ENCODE results near the gene DEFB132. TPM values are rescaled to one million over a fixed set of nuclear protein-coding genes. Genes with fewer than 3 reads are reported as not detected.

The DEFB132 gene
- total RNA-seq, 4 donors from 2014 or later = not detected

- H3K4me3 ChIP-seq (ENCODE audit: low read depth, poor library complexity, severe bottlenecking) = no peak overlapping the region
- intact Hi-C loops (cut with DNase I; ENCODE audit: low total_unique reads) = no loop called here
- 50% methylated on average over 13 of the region's 13 CpGs for WGBS, 2 donors
- DNase-seq (ENCODE audit: low spot score in 2 of 2) = no peak
- TF ChIP-seq POLR2A (IDR thresholded peaks at IDR 0.05) (no peak), CTCF (IDR thresholded peaks at IDR 0.05) (no peak)
These were observed 44.6 kb downstream of the DEFB132 start for GRCh38 chr20:301886-302848.

DNA sequence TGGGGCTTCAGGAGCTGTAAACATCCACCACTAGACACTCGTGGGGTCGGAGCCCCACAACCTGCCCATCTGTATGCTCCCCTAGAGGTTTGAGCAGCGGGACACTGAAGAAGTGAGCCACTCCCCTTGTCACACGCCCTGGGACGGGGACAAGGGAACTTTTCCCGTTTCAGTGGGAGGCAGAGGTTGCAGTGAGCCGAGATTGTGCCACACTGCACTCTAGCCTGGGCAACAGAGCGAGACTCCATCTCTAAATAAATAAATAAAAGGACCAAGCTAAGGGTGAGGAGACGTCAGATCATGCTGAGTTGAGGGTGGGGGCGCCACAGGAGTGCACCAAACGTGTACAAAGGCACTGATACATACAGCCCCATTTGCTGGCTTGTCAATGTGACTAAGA, 48.2 kb downstream of the DEFB132 start:
- DNase-seq (ENCODE audit: low spot score in 2 of 2) = no peak
- no peak overlapping the region for H3K4me3 ChIP-seq (ENCODE audit: low read depth, poor library complexity, severe bottlenecking)
- 69 to 73% methylated on average over 11 of the region's 11 CpGs for WGBS, 2 donors
- intact Hi-C loops (cut with DNase I; ENCODE audit: low total_unique reads) = no loop called here
- TF ChIP-seq CTCF (IDR thresholded peaks at IDR 0.05) (no peak), POLR2A (IDR thresholded peaks at IDR 0.05) (no peak)

GRCh38 chr20:308427-309038, 51.0 kb downstream of the DEFB132 start:
- no peak overlapping the region for H3K4me3 ChIP-seq (ENCODE audit: low read depth, poor library complexity, severe bottlenecking)
- 46 to 58% methylated on average over 6 of the region's 7 CpGs for WGBS, 2 donors
- TF ChIP-seq POLR2A (IDR thresholded peaks at IDR 0.05) = no peak
- no peak for TF ChIP-seq CTCF (IDR thresholded peaks at IDR 0.05)
- DNase-seq (ENCODE audit: low spot score in 2 of 2) = no peak
- intact Hi-C loops (cut with DNase I; ENCODE audit: low total_unique reads) = no loop called here

DNA sequence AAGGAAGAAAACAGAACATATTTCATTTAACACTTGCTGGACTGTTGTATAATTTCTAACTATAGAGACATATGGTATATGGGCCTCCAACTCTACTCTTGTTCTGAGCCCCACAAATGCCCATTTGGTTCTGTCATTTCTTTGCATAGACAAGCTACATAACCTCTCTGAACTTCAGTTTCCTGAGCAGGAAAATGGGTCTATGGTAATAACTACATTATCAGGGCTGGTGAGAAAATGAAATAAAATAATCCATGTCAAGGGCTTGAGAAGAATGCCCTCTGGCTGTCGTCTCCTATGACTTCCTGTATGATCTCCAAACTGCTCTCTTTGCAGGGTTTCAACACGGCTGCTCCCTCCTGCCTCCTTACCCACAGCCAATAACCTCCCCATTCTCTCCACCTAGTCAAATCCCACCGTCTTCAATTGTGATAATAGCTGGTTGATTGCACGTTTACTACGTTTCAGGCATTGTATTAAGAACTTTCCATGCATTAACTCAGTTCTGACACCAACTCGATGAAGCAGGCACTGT, 51.8 kb downstream of the DEFB132 start:
- no peak overlapping the region for H3K4me3 ChIP-seq (ENCODE audit: low read depth, poor library complexity, severe bottlenecking)
- 7 to 9% methylated on average over 6 of the region's 6 CpGs for WGBS, 2 donors
- TF ChIP-seq POLR2A (IDR thresholded peaks at IDR 0.05) (no peak), CTCF (IDR thresholded peaks at IDR 0.05) (no peak)
- no peak for DNase-seq (ENCODE audit: low spot score in 2 of 2)
- intact Hi-C loops (cut with DNase I; ENCODE audit: low total_unique reads) = no loop called here

DNA sequence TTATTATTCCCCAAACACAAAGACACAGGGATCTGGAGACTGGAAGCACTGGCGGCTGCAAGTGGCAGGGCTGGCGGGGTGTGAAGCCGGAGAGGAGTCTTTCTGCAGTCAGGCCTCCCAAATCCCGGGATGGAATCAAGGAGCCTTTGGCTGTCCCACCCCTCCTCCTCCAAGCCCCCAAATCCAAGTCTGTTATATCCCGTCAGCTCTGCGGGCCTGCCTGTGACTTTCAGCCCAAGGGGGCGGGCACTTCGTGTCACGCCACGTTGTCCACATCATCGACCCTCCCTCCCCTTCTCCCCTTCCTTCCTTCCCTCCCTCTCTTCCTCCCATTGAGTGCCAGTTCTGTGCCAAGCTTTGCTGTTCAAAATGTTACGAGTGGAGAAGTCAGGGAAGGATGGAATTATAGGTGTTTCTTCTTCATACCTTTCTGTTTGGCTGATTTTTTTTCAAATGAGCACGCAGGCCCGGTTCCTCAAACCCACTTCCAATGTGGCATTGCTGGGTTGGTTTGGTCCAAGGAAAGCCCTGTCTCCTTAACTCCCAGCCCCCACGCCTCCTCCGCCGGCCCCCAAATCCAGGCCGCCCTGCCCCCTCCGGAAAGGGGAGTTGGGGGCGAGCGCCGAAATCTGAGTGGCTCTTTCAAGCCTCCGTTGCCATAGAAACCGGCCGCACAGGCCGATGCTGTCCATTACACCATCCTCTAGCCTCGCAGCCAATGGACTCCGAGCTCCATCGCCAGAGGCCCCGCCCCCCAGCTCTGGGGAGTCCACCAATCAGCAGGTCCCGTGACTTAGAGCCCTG, 52.5 kb downstream of the DEFB132 start:
- peak; percentile 96 to 99 for DNase-seq (ENCODE audit: low spot score in 2 of 2)
- intact Hi-C loops (cut with DNase I; ENCODE audit: low total_unique reads) = no loop called here
- H3K4me3 ChIP-seq (ENCODE audit: low read depth, poor library complexity, severe bottlenecking) = no peak overlapping the region
- TF ChIP-seq POLR2A (IDR thresholded peaks at IDR 0.05) (no peak), CTCF (IDR thresholded peaks at IDR 0.05) (no peak)
- WGBS, 2 donors = 4 to 6% methylated on average over 27 to 31 of the region's 31 CpGs
